Activated T-cell treated with anti-CD3 and anti-CD28 coated beads, Interleukin-2, amount 50 U/mL, for 72 hours (primary cell): ENCODE measurements around the gene KCTD3. TPM values are rescaled to one million over a fixed set of nuclear protein-coding genes. Genes with fewer than 3 reads are reported as not detected.
A peak's percentile ranks its signal among the peaks of the same experiment; 100 is the strongest.

Experiments used
- ATAC-seq, 2 donors: fragments of 150-1000 bp; cut with Tn5 transposase; replicated peaks in 1 of 2; 2 replicates each; pipeline ENCODE4 v1.10.0; 2021; ENCODE audit warnings: moderate library complexity in 2 of 2, mild to moderate bottlenecking in 1 of 2
- DNase-seq, 2 donors: peaks; one replicate each; pipeline ENCODE4 v3.0.0; 2021 to 2022; ENCODE audit warnings: mixed read lengths in 1 of 2
- H3K27ac Mint-ChIP-seq: one replicate; pipeline ENCODE4 v1.8.0; 2022; ENCODE audit warnings: mild to moderate bottlenecking, moderate library complexity, mixed read lengths
- H3K27me3 Mint-ChIP-seq: one replicate; pipeline ENCODE4 v1.8.0; 2022; ENCODE audit warnings: low read depth, mixed read lengths
- H3K36me3 Mint-ChIP-seq, 2 donors: one replicate each; pipeline ENCODE4 v1.8.0; 2022; ENCODE audit warnings: mixed read lengths in 2 of 2, mild to moderate bottlenecking in 1 of 2; ENCODE audit not compliant: insufficient read depth in 2 of 2
- H3K4me1 Mint-ChIP-seq: one replicate; pipeline ENCODE4 v1.8.0; 2022; ENCODE audit warnings: low read depth, mixed read lengths
- H3K4me3 Mint-ChIP-seq, 2 donors: one replicate each; pipeline ENCODE4 v1.8.0; 2022; ENCODE audit warnings: mild to moderate bottlenecking in 2 of 2, mixed read lengths in 2 of 2, moderate library complexity in 2 of 2
- H3K9me3 Mint-ChIP-seq, 2 donors: one replicate each; pipeline ENCODE4 v1.8.0; 2022; ENCODE audit warnings: mixed read lengths in 2 of 2
- total RNA-seq, 2 donors: library from RNA; stranded (reverse); gene quantifications; one replicate each; pipeline ENCODE4 v1.2.3, GENCODE V29; 2022

Gene KCTD3
- 1 to 10 TPM; 4.5 to 4.7 TPM for total RNA-seq

DNA sequence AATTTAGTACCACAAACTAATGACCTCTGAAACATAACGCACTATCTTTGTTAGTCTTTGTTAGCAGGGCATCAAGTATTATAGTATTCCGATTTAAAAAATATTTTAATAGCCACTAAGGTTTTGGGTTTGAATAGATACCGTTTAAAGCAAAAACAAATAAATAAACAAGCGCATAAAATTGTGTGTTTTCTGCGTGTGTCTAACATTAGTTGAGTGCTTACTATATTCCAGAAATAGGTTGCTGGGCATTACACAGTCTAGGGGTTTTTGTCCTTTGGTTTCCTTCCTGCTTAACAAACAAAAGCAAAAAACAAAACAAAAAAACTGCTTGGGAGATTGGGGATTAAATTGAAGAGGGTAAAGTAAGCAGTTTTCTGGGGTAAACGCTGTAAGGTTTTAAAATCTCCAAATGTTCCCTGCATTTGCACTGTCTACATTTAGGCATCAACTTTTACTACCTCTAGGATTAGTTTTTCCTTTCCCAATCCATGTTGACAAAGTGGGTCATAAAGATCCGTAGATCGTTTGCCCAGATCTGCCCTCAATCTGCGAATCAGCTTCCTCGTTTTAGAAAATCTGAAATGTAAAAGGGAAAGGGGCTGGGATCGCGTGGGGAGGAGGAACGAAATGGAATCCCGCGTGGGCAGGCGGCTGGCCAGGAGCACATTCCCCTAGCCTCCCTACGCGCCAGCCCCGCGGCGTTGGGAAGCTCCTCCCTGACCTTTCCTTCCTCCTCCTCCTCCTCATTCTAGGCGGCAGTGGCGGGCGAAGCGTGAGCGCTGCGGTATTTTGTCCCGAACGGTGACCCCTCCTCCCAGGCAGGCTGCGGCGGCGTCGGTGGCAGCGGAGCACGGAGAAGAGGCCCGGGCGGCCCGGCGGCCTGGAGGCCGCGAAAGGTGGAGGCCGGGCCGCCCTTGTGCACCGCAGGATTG, at the start of gene KCTD3:
Gene KCTD3 (plus strand): TSS at position 749 of the 935 bp plus-strand sequence. CDS start 382 bp downstream, outside the sequence.
- peaks cover 3% of the 10 kb centered on the region for H3K27me3 Mint-ChIP-seq
- ATAC-seq (peak; percentile 81 to 83), DNase-seq (peak; percentile 59 to 60)
- H3K9me3 Mint-ChIP-seq = no peaks in the 10 kb centered on the region
- H3K36me3 Mint-ChIP-seq = peaks cover 1 to 3% of the 10 kb centered on the region in 2 donors
- H3K4me1 Mint-ChIP-seq = peaks cover 26% of the 10 kb centered on the region
- H3K4me3 Mint-ChIP-seq = peak within 1 kb of the TSS; percentile 94
- H3K27ac Mint-ChIP-seq = peak within 1 kb of the TSS; percentile 90

DNA sequence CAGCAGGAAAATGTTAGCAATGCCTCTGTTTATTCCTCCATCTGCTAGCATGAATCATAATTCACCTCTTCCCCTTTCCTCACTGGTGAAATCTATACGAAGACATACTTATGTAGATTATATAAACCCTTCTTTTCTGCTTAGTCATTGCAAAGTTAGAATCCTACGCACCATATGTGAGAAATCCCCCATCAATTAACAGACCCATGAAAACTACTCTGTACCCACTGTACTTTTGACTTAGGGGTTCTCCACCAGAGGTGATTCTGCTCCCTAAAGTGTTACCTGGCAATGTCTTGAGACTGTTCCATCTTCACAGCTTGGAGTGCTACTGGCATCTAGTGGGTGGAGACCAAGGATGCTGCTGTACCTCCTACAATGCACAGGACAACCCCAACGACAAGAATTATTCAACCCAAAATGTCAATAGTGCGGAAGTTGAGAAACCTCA, 49.6 kb upstream of the KCTD3 start:
- no peak overlapping the region for H3K4me3 Mint-ChIP-seq
- DNase-seq (no peak), ATAC-seq (no peak)
- no peak overlapping the region for H3K27ac Mint-ChIP-seq
- H3K27me3 Mint-ChIP-seq = no peaks in the 10 kb centered on the region
- no peaks in the 10 kb centered on the region for H3K36me3 Mint-ChIP-seq
- peaks cover 1 to 4% of the 10 kb centered on the region in 2 donors for H3K9me3 Mint-ChIP-seq
- no peaks in the 10 kb centered on the region for H3K4me1 Mint-ChIP-seq

DNA sequence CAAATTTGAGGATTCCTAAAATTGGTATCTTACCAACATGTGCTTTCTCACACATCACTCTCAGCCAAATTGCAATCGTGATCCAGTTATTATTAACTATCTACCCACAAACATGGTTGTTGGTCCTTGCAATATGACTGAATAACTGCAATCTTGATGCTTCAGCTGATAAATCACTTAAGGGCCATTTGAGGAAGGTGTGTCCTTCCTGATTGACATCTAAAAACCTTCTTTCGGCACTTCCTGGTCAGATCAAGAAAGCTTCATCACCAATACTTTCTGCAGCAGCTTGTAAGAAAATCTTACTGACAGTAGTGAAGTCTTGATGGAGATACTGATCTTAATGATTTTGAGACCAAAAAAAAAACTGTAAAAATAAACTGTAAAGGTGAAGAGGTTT, 48.5 kb upstream of the KCTD3 start:
- Mint-ChIP-seq H3K4me1 (no peaks in the 10 kb centered on the region), H3K36me3 (no peaks in the 10 kb centered on the region), H3K27me3 (peaks cover 6% of the 10 kb centered on the region), H3K9me3 (peaks cover 0 to 3% of the 10 kb centered on the region in 2 donors), H3K4me3 (no peak overlapping the region), H3K27ac (no peak overlapping the region)
- no peak for DNase-seq
- ATAC-seq = no peak

DNA sequence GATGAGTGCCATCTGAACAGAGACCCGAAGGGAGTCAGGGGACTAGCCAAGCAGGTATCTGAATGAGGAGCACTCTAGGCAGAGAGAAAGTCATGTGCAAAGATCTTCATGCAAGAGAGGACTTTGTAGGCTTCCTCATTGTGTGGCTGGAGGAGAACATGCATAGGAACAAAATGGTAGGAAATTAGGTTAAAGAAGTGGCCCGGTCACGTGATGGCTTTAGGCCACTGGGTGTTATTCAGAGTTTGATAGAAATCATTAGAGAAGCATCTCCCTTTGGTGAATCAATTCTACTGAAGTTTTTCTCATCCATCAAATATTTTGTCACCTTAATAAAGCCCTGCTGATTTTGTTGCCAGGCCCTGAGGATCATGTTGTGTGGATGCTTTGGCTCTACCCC, 45.8 kb upstream of the KCTD3 start:
- H3K4me1 Mint-ChIP-seq = no peaks in the 10 kb centered on the region
- no peaks in the 10 kb centered on the region for H3K36me3 Mint-ChIP-seq
- ATAC-seq = no peak
- H3K4me3 Mint-ChIP-seq = no peak overlapping the region
- H3K27me3 Mint-ChIP-seq = peaks cover 9% of the 10 kb centered on the region
- DNase-seq = no peak
- no peak overlapping the region for H3K27ac Mint-ChIP-seq
- no peaks in the 10 kb centered on the region for H3K9me3 Mint-ChIP-seq

DNA sequence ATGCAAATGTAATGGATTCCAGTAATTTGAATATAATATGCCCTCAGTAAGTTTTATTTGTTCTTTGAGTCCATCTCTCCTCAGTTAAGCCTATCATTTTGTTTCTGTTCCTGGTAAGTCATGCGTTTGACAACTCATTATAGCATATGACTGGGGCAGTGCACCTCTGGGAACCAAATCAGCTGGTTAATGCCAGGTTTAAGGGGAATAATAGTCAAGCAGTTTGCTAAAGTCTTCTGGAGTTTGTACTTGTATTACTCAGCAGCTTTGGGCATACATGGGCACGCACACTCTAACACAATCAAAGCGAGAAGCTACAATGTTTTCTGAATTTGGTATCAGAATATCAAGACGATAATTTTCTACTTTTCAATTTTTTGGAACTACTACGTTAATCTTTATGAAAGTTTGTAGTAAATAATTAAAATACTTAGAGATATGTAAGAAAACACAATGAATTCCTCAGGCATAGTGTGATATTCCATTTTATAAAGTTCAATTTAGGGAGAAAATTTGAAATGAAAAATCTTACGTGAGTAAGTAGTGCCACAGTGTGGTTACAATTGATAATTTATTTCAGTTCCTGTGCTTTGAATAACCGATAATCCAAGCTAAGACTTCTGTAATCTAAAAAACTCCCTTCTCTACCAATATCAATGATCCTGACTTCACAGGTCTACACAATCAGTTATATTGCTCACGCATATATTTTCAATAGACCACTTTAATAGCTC, 43.8 kb upstream of the KCTD3 start:
- Mint-ChIP-seq H3K36me3 (no peaks in the 10 kb centered on the region), H3K27ac (no peak overlapping the region), H3K4me3 (no peak overlapping the region), H3K9me3 (no peaks in the 10 kb centered on the region), H3K4me1 (no peaks in the 10 kb centered on the region), H3K27me3 (peaks cover 9% of the 10 kb centered on the region)
- no peak for DNase-seq
- no peak for ATAC-seq

DNA sequence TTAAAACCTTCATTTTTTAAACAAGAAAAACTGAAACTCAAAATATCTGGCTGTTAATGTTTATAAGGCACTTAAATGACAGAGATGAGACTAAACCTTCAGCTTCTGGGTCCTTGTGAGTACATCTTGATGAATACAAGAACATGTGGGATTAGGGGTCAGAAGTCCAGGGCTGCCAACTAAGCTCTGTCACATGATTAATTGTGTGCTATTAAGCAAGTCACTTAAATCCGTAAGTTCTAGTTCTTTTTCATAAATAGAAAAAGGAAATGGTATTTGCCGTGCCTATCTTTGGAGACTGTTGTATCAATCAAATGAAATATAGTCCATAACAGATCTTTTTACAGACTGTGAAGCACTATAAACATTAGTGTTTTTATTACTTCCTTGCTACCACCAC, 43.2 kb upstream of the KCTD3 start:
- H3K4me1 Mint-ChIP-seq = no peaks in the 10 kb centered on the region
- no peaks in the 10 kb centered on the region for H3K9me3 Mint-ChIP-seq
- H3K27ac Mint-ChIP-seq = no peak overlapping the region
- H3K27me3 Mint-ChIP-seq = peaks cover 9% of the 10 kb centered on the region
- no peak overlapping the region for H3K4me3 Mint-ChIP-seq
- ATAC-seq (no peak), DNase-seq (no peak)
- H3K36me3 Mint-ChIP-seq = no peaks in the 10 kb centered on the region

DNA sequence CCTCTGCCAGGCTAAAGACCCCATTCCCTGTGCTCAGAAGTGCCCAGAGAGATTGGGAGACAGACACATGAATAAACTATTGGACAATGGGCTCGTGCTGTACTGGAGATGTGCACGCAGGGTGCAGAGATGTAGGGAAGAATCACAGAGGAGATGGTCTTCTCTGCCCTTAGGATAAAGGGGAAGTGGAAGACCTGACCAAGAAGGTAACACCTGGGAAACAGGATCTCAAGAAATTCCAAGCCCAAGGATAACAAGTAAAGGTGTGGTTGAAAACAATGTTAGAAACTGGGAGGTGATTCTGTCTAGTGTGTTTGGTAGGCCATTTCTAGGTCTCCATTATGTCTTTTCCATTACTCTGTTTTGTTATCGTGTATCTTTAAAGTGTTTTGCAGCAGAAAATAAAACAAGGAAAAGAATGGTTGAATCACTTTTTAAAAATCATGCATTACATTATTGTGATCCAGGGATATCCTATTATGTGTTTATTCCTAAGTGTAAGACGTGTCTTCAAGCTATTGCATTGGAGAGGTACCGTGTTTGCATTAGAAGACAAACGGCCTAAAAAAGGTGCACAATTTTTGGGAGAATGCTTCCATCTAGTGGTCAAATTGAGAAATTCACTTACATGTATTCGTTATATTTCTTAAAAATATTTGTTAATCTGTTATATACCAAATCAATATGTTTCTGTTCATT, 40.8 kb upstream of the KCTD3 start:
- no peaks in the 10 kb centered on the region for H3K9me3 Mint-ChIP-seq
- no peak overlapping the region for H3K27ac Mint-ChIP-seq
- H3K4me1 Mint-ChIP-seq = no peaks in the 10 kb centered on the region
- H3K36me3 Mint-ChIP-seq = no peaks in the 10 kb centered on the region
- DNase-seq = no peak
- H3K4me3 Mint-ChIP-seq = no peak overlapping the region
- no peak for ATAC-seq
- peaks cover 9% of the 10 kb centered on the region for H3K27me3 Mint-ChIP-seq

DNA sequence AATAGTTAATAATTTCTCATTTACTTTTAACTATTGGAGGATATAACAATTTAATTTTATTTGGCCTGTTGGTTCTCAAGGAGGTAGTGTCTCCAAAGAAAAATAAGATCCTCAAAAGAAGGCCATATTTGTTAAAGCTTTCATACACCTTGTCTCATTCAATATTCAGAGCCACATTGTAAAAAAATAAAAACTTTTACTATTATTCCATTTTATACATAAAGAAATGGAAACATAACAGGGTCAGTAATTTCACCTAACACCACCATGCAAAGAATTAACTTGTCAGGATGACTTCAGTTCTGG, 40.3 kb upstream of the KCTD3 start:
- DNase-seq (no peak), ATAC-seq (no peak)
- H3K4me1 Mint-ChIP-seq = no peaks in the 10 kb centered on the region
- no peaks in the 10 kb centered on the region for H3K9me3 Mint-ChIP-seq
- H3K4me3 Mint-ChIP-seq = no peak overlapping the region
- peaks cover 9% of the 10 kb centered on the region for H3K27me3 Mint-ChIP-seq
- H3K27ac Mint-ChIP-seq = no peak overlapping the region
- no peaks in the 10 kb centered on the region for H3K36me3 Mint-ChIP-seq

DNA sequence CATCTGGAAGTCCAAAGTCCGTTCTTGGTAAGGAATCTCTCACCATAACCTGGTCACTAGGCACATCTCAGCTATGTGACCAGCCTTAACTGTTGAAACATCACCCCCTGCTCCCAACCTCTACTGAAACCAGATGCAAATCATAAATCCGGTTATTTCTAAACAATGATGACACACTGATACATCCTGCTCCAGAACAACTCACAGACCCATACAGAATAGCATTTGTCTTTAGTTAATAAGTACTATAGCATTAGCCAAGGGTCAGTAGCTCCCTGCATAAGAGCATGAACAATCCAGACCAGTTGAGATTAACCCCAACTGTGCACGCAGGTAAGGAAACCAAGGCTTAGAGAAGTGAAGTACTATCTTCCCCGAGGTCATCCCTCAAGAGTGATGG, 38.0 kb upstream of the KCTD3 start:
- no peak overlapping the region for H3K4me3 Mint-ChIP-seq
- no peak overlapping the region for H3K27ac Mint-ChIP-seq
- no peaks in the 10 kb centered on the region for H3K36me3 Mint-ChIP-seq
- peaks cover 10% of the 10 kb centered on the region for H3K27me3 Mint-ChIP-seq
- ATAC-seq = no peak
- H3K9me3 Mint-ChIP-seq = no peaks in the 10 kb centered on the region
- DNase-seq = no peak
- H3K4me1 Mint-ChIP-seq = no peaks in the 10 kb centered on the region

DNA sequence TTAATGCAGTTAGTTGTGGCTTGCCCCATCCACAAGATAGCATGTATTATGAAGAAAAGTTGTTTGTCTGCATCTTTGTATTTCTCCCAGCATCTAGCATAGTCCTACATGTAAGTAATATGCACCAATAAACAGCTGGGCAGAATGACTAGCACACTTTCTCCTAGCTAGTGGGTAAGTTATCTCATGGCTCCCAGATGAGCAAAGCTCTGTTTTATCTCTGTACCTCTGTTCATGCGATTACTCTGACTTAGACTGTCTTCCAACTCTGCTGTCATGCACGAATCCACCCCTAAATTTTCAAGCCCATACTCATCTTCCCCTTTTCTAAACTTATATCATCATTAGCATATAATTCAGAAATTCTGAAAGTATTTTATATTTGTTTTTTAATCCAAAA, 37.5 kb upstream of the KCTD3 start:
- no peak for DNase-seq
- Mint-ChIP-seq H3K36me3 (no peaks in the 10 kb centered on the region), H3K27ac (no peak overlapping the region), H3K4me3 (no peak overlapping the region), H3K4me1 (no peaks in the 10 kb centered on the region), H3K9me3 (no peaks in the 10 kb centered on the region), H3K27me3 (peaks cover 14% of the 10 kb centered on the region)
- ATAC-seq = no peak

DNA sequence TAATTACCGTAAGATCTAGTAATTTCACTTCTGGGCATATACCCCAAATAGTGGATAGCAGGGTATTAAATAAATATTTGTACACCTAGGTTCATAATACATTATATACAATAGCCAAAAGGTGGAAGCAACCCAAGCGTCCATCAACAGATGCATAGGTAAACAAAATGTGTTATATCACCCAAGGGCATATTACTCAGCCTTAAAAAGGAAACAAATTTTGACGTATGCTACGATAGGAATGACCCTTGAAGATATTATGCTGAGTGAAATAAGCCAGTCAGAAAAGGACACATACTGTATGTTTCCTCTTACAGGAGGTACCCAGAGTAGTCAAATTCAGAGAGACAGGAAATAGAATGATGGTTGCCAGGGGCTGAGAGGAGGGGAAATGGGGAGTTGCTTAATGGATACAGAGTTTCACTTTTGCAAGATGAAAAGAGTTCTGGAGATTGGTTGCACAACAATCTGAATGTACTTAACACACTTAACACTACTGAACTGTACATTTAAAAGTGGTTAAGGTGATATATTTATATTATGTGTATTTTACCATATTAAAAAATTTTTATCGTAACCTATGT, 36.6 kb upstream of the KCTD3 start:
- H3K36me3 Mint-ChIP-seq = no peaks in the 10 kb centered on the region
- ATAC-seq = no peak

DNA sequence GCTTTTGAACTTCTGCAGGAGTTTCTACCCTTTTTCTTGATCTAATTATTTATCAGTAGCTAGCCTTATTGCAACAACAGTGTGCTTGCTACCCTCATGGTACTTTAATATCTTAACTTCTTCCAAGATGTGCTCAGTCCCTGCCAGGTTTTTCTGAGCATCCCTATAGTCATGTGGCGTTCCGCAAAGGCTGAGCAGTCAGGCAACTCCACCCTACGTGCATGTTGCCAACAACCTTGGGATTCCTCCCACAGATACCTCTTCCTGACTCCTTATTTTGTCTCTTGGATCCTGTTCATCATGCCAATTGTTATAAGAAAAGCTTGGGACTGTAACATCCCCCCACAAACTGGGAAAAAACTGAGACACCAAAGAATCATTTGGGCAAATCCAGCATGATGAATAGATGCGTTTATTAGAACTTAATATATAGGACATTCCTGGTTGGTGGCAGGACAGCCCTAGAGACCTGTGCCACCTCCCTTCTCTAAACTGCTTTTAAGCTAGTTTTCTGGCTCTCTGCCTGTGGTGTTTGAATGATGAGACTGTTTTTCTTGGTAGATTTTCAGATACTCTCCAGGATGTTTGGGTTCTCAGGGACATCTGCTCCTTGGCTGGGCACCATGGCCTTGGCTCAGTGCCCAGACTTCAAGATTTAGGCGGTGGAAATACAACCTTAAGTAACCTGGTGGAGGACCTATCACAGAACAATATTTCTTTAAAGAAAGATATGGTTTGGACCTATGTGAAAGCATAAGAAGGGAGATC, 27.1 kb upstream of the KCTD3 start:
- DNase-seq = no peak
- ATAC-seq = no peak
- no peak overlapping the region for H3K27ac Mint-ChIP-seq
- no peaks in the 10 kb centered on the region for H3K9me3 Mint-ChIP-seq
- H3K36me3 Mint-ChIP-seq = no peaks in the 10 kb centered on the region
- no peaks in the 10 kb centered on the region for H3K4me1 Mint-ChIP-seq
- H3K27me3 Mint-ChIP-seq = no peaks in the 10 kb centered on the region
- H3K4me3 Mint-ChIP-seq = no peak overlapping the region

More for the DNA sequence above, 36.6 kb upstream of the KCTD3 start:
- no peak overlapping the region for H3K4me3 Mint-ChIP-seq
- peaks cover 14% of the 10 kb centered on the region for H3K27me3 Mint-ChIP-seq
- H3K9me3 Mint-ChIP-seq = no peaks in the 10 kb centered on the region
- H3K27ac Mint-ChIP-seq = no peak overlapping the region
- no peak for DNase-seq
- H3K4me1 Mint-ChIP-seq = no peaks in the 10 kb centered on the region
